ENCODE results near the gene ADGRG2.

- no peak for TF ChIP-seq CTCF (conservative IDR thresholded peaks at IDR 0.05; ENCODE audit: low read length)
- TF ChIP-seq EZH2phosphoT487 (IDR thresholded peaks at IDR 0.05; ENCODE audit: borderline replicate concordance, low read depth, low read length), result no peak
Observed at GRCh38 chrX:18949944-18950301, 172.3 kb downstream of the ADGRG2 start.

All from OCI-LY7 (cell line).